Nephron progenitor cell (in vitro differentiated cells): ENCODE results near the gene FBLN5.

Source experiments
- DNase-seq: peaks from one replicate; pipeline ENCODE4 v3.0.0; 2021
- H3K27ac Mint-ChIP-seq: 2 replicates; pipeline ENCODE4 v1.8.0; 2021; ENCODE audit warnings: mild to moderate bottlenecking, moderate library complexity, mixed read lengths
- H3K27me3 Mint-ChIP-seq: 2 replicates; pipeline ENCODE4 v1.8.0; 2021; ENCODE audit warnings: mild to moderate bottlenecking, low read depth, mixed read lengths; ENCODE audit not compliant: poor library complexity
- H3K36me3 Mint-ChIP-seq: 2 replicates; pipeline ENCODE4 v1.8.0; 2021; ENCODE audit warnings: low read depth, mixed read lengths
- H3K4me1 Mint-ChIP-seq: 2 replicates; pipeline ENCODE4 v1.8.0; 2021; ENCODE audit warnings: mixed read lengths
- H3K4me3 Mint-ChIP-seq: 2 replicates; pipeline ENCODE4 v1.8.0; 2021; ENCODE audit warnings: mild to moderate bottlenecking, moderate library complexity, mixed read lengths
- H3K9me3 Mint-ChIP-seq: 2 replicates; pipeline ENCODE4 v1.8.0; 2021; ENCODE audit warnings: mild to moderate bottlenecking, moderate library complexity, mixed read lengths
- TF ChIP-seq, protein P1 (sequence below): fragments of 200-600 bp; sonication (generic); IDR thresholded peaks from 2 replicates; pipeline ENCODE4 v1.5.0; 2021; ENCODE audit warnings: antibody characterized with exemption

Gene FBLN5

GRCh38 chr14:91927800-91928199, 19.7 kb downstream of the FBLN5 start:
- no peak overlapping the region for H3K27ac Mint-ChIP-seq
- H3K9me3 Mint-ChIP-seq = no peaks in the 10 kb centered on the region
- H3K27me3 Mint-ChIP-seq = peaks cover 8% of the 10 kb centered on the region
- no peak for DNase-seq
- peaks cover 22% of the 10 kb centered on the region for H3K4me1 Mint-ChIP-seq
- TF ChIP-seq, protein P1, sequence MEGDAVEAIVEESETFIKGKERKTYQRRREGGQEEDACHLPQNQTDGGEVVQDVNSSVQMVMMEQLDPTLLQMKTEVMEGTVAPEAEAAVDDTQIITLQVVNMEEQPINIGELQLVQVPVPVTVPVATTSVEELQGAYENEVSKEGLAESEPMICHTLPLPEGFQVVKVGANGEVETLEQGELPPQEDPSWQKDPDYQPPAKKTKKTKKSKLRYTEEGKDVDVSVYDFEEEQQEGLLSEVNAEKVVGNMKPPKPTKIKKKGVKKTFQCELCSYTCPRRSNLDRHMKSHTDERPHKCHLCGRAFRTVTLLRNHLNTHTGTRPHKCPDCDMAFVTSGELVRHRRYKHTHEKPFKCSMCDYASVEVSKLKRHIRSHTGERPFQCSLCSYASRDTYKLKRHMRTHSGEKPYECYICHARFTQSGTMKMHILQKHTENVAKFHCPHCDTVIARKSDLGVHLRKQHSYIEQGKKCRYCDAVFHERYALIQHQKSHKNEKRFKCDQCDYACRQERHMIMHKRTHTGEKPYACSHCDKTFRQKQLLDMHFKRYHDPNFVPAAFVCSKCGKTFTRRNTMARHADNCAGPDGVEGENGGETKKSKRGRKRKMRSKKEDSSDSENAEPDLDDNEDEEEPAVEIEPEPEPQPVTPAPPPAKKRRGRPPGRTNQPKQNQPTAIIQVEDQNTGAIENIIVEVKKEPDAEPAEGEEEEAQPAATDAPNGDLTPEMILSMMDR = no peak
- H3K36me3 Mint-ChIP-seq = no peaks in the 10 kb centered on the region
- no peak overlapping the region for H3K4me3 Mint-ChIP-seq

DNA sequence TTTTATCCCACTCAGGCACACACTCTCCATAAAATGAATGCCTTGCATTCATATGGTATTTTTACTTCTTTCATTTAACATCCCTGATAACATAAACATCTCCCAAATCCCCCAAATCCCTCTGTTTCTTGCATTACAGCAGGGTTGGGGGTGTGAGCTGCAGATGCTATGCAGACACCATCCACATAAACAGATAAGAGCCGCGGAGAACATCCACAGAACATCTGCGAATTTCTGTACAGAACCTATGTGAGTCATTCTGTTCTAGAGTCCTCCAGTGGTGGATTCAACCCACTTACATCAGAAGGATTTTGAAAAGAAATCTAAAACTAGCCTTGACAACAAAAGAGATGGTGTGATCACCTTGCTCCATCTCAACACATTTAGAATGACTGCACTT, 20.3 kb downstream of the FBLN5 start:
- Mint-ChIP-seq H3K36me3 (no peaks in the 10 kb centered on the region), H3K9me3 (no peaks in the 10 kb centered on the region), H3K27ac (no peak overlapping the region), H3K4me3 (no peak overlapping the region), H3K27me3 (peaks cover 8% of the 10 kb centered on the region), H3K4me1 (peaks cover 27% of the 10 kb centered on the region)
- TF ChIP-seq, protein P1 = no peak
- DNase-seq = no peak

- Mint-ChIP-seq H3K4me1 (peaks cover 30% of the 10 kb centered on the region), H3K4me3 (no peak overlapping the region), H3K27ac (no peak overlapping the region), H3K27me3 (peaks cover 8% of the 10 kb centered on the region), H3K9me3 (no peaks in the 10 kb centered on the region), H3K36me3 (no peaks in the 10 kb centered on the region)
- TF ChIP-seq, protein P1 = no peak
- DNase-seq = no peak
Measured at GRCh38 chr14:91926131-91926890, 21.2 kb downstream of the FBLN5 start.

GRCh38 chr14:91925727-91926121, 21.8 kb downstream of the FBLN5 start:
- H3K27me3 Mint-ChIP-seq = peaks cover 12% of the 10 kb centered on the region
- H3K4me1 Mint-ChIP-seq = peaks cover 24% of the 10 kb centered on the region
- H3K27ac Mint-ChIP-seq = no peak overlapping the region
- H3K4me3 Mint-ChIP-seq = no peak overlapping the region
- TF ChIP-seq, protein P1 = no peak
- no peaks in the 10 kb centered on the region for H3K36me3 Mint-ChIP-seq
- DNase-seq = no peak
- no peaks in the 10 kb centered on the region for H3K9me3 Mint-ChIP-seq

GRCh38 chr14:91925001-91925726, 22.3 kb downstream of the FBLN5 start:
- Mint-ChIP-seq H3K36me3 (no peaks in the 10 kb centered on the region), H3K27ac (no peak overlapping the region), H3K4me3 (no peak overlapping the region), H3K4me1 (peaks cover 18% of the 10 kb centered on the region), H3K27me3 (peaks cover 12% of the 10 kb centered on the region), H3K9me3 (no peaks in the 10 kb centered on the region)
- TF ChIP-seq, protein P1 = no peak
- DNase-seq = no peak
